Stimulated activated naive CD8-positive, alpha-beta T cell treated with anti-CD3 and anti-CD28 coated beads, Interleukin-15, Interleukin-2, amounts not matched to agents 100 ng/mL and 50 ng/mL, for 24 hours (primary cell): ENCODE results near the gene RPRML.
A peak's percentile ranks its signal among the peaks of the same experiment; 100 is the strongest.

Experiments used
- H3K27ac Mint-ChIP-seq: one replicate; pipeline ENCODE4 v1.8.0; 2021; ENCODE audit warnings: mild to moderate bottlenecking, mixed read lengths
- H3K27me3 Mint-ChIP-seq: one replicate; pipeline ENCODE4 v1.8.0; 2021; ENCODE audit warnings: mixed read lengths
- H3K36me3 Mint-ChIP-seq: one replicate; pipeline ENCODE4 v1.8.0; 2021; ENCODE audit warnings: low read depth, mixed read lengths
- H3K4me1 Mint-ChIP-seq: one replicate; pipeline ENCODE4 v1.8.0; 2021; ENCODE audit warnings: low read depth, mixed read lengths
- H3K4me3 Mint-ChIP-seq: one replicate; pipeline ENCODE4 v1.8.0; 2021; ENCODE audit warnings: mild to moderate bottlenecking, mixed read lengths
- H3K9me3 Mint-ChIP-seq: one replicate; pipeline ENCODE4 v1.8.0; 2021; ENCODE audit warnings: mixed read lengths

RPRML gene

DNA sequence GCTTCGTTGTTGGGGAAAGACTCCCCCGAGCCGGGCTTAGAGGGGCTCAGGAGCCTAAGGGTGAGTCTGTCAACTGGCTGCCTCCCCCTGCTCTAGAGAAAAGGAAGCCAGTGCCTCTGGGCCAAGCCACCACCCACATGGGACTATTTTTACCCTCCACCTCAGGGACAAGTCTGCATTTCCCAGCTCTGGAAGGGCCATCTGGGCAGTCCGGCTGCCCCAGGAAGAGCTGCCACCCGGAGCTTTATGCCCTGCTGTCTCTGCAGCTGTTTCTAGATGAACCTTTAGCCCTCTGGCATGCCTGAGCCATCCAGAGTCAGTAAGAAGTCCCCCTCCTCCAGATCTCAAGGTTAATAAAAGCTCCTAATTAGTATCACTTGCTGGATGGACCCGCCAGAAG, 5.3 kb upstream of the RPRML start:
- Mint-ChIP-seq H3K9me3 (no peaks in the 10 kb centered on the region), H3K27ac (no peak overlapping the region), H3K4me1 (peaks cover 8% of the 10 kb centered on the region), H3K27me3 (peaks cover 24% of the 10 kb centered on the region), H3K4me3 (no peak overlapping the region), H3K36me3 (no peaks in the 10 kb centered on the region)

GRCh38 chr17:46983782-46984181, 4.7 kb upstream of the RPRML start:
- Mint-ChIP-seq H3K36me3 (no peaks in the 10 kb centered on the region), H3K27ac (no peak overlapping the region), H3K27me3 (peaks cover 24% of the 10 kb centered on the region), H3K9me3 (no peaks in the 10 kb centered on the region), H3K4me3 (no peak overlapping the region), H3K4me1 (peaks cover 8% of the 10 kb centered on the region)

GRCh38 chr17:46982577-46982976, 3.5 kb upstream of the RPRML start:
- no peaks in the 10 kb centered on the region for H3K36me3 Mint-ChIP-seq
- no peak overlapping the region for H3K4me3 Mint-ChIP-seq
- H3K27me3 Mint-ChIP-seq, result peaks cover 32% of the 10 kb centered on the region

DNA sequence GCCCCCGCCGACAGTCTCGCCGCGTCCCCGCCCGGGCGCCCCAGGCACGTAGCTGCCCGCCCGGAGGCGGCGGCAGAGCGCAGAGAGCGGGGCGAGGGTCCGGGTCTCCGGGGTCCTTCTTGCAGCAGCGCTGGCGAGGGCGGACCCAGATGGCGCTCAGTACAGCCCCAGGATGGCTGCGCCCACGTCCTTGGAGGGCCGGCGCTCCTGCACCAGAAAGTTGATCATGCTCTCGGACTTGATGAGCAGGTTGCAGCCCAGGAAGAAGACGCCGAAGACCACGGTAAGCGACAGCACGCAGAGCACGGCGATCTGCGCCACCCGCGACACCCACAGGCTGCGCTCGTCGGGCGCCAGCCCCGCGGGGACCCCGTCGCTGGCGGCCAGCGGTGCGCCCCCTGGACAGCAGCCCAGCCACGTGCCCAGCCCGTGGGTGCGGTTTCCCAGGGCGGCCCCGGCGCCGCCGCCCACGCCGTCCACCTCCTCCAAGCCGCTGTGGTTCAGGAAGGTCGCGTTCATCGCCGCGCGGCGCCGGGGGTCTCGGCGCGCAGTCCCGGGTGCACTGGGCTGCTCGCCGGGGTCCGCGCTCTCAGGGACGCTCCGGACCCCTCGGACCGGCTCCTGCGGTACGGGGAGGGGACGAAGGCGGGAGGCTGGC, 435 bp downstream of the RPRML start:
- H3K36me3 Mint-ChIP-seq, result no peaks in the 10 kb centered on the region
- peaks cover 47% of the 10 kb centered on the region for H3K27me3 Mint-ChIP-seq
- peak overlapping the region; percentile 68 for H3K4me3 Mint-ChIP-seq
- peaks cover 18% of the 10 kb centered on the region for H3K4me1 Mint-ChIP-seq
- no peaks in the 10 kb centered on the region for H3K9me3 Mint-ChIP-seq
- H3K27ac Mint-ChIP-seq, result no peak overlapping the region

More at GRCh38 chr17:46982577-46982976, 3.5 kb upstream of the RPRML start:
- no peak overlapping the region for H3K27ac Mint-ChIP-seq
- H3K9me3 Mint-ChIP-seq, result no peaks in the 10 kb centered on the region
- H3K4me1 Mint-ChIP-seq, result peaks cover 18% of the 10 kb centered on the region

DNA sequence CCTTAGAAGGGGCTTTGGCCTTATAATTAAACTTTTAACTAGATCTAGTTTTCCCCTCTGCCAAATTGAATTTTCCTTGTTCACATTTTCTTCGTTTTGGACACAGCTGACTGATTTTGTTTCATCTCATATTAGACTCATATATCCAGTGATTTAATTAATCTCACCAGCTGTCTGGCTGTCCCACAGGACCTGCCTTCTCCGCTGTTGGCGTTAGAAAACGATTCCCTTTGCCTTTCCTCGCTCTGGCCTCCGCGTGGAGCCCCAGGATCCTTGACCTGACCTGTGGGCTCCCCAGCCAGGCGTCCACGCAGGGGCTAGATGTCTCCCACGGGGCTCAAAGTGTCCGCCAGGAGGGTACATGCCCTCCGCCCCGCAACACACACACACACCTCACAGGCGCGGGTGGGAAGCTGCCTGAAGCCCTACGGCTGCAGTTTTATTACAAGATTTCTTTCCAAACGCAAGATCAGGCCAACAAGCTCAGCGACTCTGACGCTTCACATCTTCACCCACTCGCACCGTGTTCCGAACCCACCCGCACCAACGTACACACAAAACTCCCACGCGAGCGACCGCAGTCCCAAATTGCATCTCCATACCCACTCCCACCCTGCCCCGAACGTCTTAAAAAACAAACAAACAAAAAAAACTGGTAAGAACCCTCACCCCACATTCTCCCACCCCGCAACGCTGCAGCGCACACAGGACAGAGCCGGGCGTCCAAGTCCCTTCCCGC, 1.1 kb downstream of the RPRML start:
- Mint-ChIP-seq H3K27me3 (peaks cover 47% of the 10 kb centered on the region), H3K27ac (no peak overlapping the region), H3K36me3 (no peaks in the 10 kb centered on the region), H3K9me3 (no peaks in the 10 kb centered on the region), H3K4me1 (peaks cover 18% of the 10 kb centered on the region), H3K4me3 (peak overlapping the region; percentile 68)

- Mint-ChIP-seq H3K9me3 (no peaks in the 10 kb centered on the region), H3K4me3 (no peak overlapping the region), H3K27me3 (peaks cover 42% of the 10 kb centered on the region), H3K4me1 (peaks cover 18% of the 10 kb centered on the region), H3K36me3 (no peaks in the 10 kb centered on the region), H3K27ac (no peak overlapping the region)
Measured at GRCh38 chr17:46977348-46977747, 1.7 kb downstream of the RPRML start.

- Mint-ChIP-seq H3K9me3 (no peaks in the 10 kb centered on the region), H3K4me3 (no peak overlapping the region), H3K27ac (no peak overlapping the region), H3K36me3 (no peaks in the 10 kb centered on the region), H3K27me3 (peaks cover 42% of the 10 kb centered on the region), H3K4me1 (peaks cover 18% of the 10 kb centered on the region)
Measured at GRCh38 chr17:46976626-46977270, 2.3 kb downstream of the RPRML start.

DNA sequence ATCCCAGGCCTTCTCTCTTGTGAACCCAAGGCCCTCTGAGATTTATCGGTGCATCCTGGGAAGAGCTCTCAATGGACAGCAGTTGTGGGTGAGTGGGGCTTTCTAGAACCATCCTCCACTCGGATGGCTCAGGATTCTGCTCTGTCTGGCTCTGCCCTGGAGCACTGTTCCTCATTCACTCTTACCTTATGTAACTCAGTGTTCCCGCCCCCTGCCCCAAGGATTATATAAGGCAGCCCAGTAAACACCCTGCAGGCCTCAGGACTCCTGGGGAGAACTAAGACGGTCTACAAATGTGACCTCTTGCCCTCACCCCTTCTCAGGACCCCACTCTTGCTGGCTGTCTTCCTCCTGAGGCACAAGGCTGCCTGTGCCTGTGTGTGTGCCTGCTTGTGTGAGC, 3.8 kb downstream of the RPRML start:
- H3K27me3 Mint-ChIP-seq, result peaks cover 32% of the 10 kb centered on the region
- H3K27ac Mint-ChIP-seq, result no peak overlapping the region
- H3K4me1 Mint-ChIP-seq, result peaks cover 17% of the 10 kb centered on the region
- H3K4me3 Mint-ChIP-seq, result no peak overlapping the region
- no peaks in the 10 kb centered on the region for H3K36me3 Mint-ChIP-seq
- no peaks in the 10 kb centered on the region for H3K9me3 Mint-ChIP-seq

GRCh38 chr17:46974086-46974485, 5.0 kb downstream of the RPRML start:
- Mint-ChIP-seq H3K36me3 (no peaks in the 10 kb centered on the region), H3K4me3 (no peak overlapping the region), H3K4me1 (peaks cover 10% of the 10 kb centered on the region), H3K27ac (no peak overlapping the region), H3K9me3 (no peaks in the 10 kb centered on the region), H3K27me3 (peaks cover 23% of the 10 kb centered on the region)

- Mint-ChIP-seq H3K27me3 (peaks cover 15% of the 10 kb centered on the region), H3K9me3 (no peaks in the 10 kb centered on the region), H3K36me3 (no peaks in the 10 kb centered on the region), H3K4me1 (no peaks in the 10 kb centered on the region), H3K4me3 (no peak overlapping the region), H3K27ac (no peak overlapping the region)
Measured at GRCh38 chr17:46972346-46972745, 6.7 kb downstream of the RPRML start.

DNA sequence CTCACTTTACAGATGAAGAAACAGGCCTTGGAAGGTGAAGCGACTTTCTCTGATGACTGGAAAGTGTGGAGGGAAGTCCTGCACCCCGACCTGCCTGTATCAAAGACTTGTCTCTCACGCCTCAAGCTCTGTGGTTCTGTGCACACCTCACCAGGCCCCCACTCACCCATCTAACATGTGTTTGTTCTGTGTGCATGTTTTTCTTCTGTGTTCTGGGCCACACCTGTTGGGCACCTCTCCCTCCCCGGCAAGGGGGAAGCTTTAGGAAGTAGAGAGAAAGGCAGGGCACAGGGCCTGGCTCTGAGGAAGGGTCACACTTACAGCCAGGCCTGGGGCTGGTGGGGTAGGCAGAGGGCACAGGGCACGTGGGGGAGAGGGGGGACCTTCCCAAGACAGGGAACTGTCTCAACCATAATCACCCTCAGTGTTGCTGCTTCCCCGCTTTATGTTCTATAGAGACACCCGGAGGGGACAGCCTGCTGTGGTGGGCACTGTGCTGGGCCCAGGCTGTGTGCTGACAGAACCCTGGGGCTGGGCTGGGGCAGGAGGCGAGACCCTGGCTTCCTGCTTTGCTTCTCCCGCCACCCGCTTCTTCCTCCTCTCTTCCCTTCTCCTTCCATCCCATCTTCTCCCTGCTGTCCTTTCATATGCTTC, 7.3 kb downstream of the RPRML start:
- H3K4me3 Mint-ChIP-seq, result no peak overlapping the region
- no peak overlapping the region for H3K27ac Mint-ChIP-seq
- no peaks in the 10 kb centered on the region for H3K4me1 Mint-ChIP-seq
- H3K27me3 Mint-ChIP-seq, result peaks cover 12% of the 10 kb centered on the region
- no peaks in the 10 kb centered on the region for H3K9me3 Mint-ChIP-seq
- no peaks in the 10 kb centered on the region for H3K36me3 Mint-ChIP-seq

DNA sequence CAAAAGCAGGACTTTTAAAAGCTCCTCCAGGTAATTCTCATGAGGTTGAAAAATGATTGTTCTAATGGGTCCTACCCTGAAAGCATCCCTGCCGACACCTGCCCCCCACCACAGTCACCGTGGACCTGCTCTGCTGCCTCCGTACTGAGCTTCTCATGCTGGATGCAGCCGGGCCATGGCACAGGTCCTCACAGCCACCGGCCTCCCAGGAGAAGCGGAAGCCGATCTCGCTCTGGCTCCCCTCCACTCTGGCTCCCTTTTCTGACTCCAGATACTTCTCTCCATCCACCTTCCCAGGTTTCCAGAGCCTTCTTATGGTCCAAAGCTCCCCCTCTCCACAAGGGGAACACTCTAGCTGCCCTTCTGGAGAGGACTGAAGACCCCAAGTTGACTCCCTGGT, 10.2 kb downstream of the RPRML start:
- no peaks in the 10 kb centered on the region for H3K9me3 Mint-ChIP-seq
- H3K36me3 Mint-ChIP-seq, result no peaks in the 10 kb centered on the region
- H3K4me3 Mint-ChIP-seq, result no peak overlapping the region
- no peaks in the 10 kb centered on the region for H3K4me1 Mint-ChIP-seq
- peaks cover 4% of the 10 kb centered on the region for H3K27me3 Mint-ChIP-seq
- H3K27ac Mint-ChIP-seq, result no peak overlapping the region

DNA sequence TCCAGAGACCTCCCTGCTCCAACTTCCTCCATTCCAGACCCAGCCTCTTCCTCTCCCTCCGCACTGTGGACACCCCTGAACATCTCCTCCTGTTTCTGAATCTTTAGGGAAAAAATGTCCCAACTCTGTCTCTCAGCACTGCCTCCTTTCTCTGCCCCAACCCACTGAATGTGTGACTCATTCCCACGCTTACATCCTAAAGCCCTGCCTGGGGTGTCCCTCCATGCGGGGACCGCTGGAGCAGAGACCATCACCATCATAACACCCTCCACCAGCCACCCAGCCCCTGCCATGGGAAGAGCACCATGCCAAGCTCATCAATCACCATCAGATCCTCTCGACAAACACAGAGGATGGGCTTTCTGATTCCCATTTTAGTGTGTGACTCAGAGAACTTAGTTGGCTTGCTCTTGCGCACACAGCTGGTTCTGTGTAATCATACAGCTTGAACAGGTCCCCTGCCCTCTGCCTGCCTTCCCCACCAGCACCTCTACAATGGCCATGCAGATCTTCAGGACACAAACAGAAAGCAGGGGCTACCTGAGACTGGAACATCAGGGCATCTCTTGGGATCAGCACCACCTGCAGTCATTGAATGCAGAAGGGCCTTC, 10.7 kb downstream of the RPRML start:
- Mint-ChIP-seq H3K4me1 (no peaks in the 10 kb centered on the region), H3K4me3 (no peak overlapping the region)

GRCh38 chr17:46964315-46965265, 14.5 kb downstream of the RPRML start:
- no peak overlapping the region for H3K27ac Mint-ChIP-seq
- no peaks in the 10 kb centered on the region for H3K9me3 Mint-ChIP-seq
- H3K4me1 Mint-ChIP-seq, result no peaks in the 10 kb centered on the region
- H3K4me3 Mint-ChIP-seq, result no peak overlapping the region
- H3K27me3 Mint-ChIP-seq, result peaks cover 4% of the 10 kb centered on the region
- peaks cover 6% of the 10 kb centered on the region for H3K36me3 Mint-ChIP-seq

More for the DNA sequence above, 10.7 kb downstream of the RPRML start:
- Mint-ChIP-seq H3K27me3 (peaks cover 4% of the 10 kb centered on the region), H3K36me3 (no peaks in the 10 kb centered on the region), H3K27ac (no peak overlapping the region), H3K9me3 (no peaks in the 10 kb centered on the region)
